Hepatocyte (in vitro differentiated cells): Measurements from ENCODE around the gene NVL. TPM values are rescaled to one million over a fixed set of nuclear protein-coding genes. Genes with fewer than 3 reads are reported as not detected.

Source experiments
- DNase-seq: peaks from one replicate; pipeline ENCODE4 v3.0.0-alpha.2; 2016; ENCODE audit warnings: low spot score
- H2AFZ ChIP-seq: fragments of 200-600 bp; sonication (generic); 2 replicates; pipeline ENCODE4 v1.6.0; 2016; ENCODE audit warnings: antibody characterized with exemption, mild to moderate bottlenecking
- H3K27ac ChIP-seq: fragments of 200-600 bp; sonication (generic); 2 replicates; pipeline ENCODE4 v1.5.1; 2016; ENCODE audit warnings: mild to moderate bottlenecking
- H3K27me3 ChIP-seq: fragments of 200-600 bp; sonication (generic); 2 replicates; pipeline ENCODE4 v1.6.1; 2016
- H3K36me3 ChIP-seq: fragments of 200-600 bp; sonication (generic); replicated peaks from 2 replicates; pipeline ENCODE4 v1.5.1; 2016; ENCODE audit warnings: low read depth; ENCODE audit not compliant: insufficient read depth
- H3K4me1 ChIP-seq: fragments of 200-600 bp; sonication (generic); 2 replicates; pipeline ENCODE4 v1.5.1; 2016; ENCODE audit warnings: mild to moderate bottlenecking, moderate library complexity; ENCODE audit not compliant: insufficient read depth
- H3K4me2 ChIP-seq: fragments of 200-600 bp; sonication (generic); 2 replicates; pipeline ENCODE4 v1.6.0; 2016
- H3K4me3 ChIP-seq: fragments of 200-600 bp; sonication (generic); 2 replicates; pipeline ENCODE4 v1.5.1; 2016; ENCODE audit warnings: mild to moderate bottlenecking
- H3K79me2 ChIP-seq: fragments of 200-600 bp; sonication (generic); 2 replicates; pipeline ENCODE4 v1.6.0; 2017; ENCODE audit warnings: mild to moderate bottlenecking
- H3K9me2 ChIP-seq: fragments of 200-600 bp; sonication (generic); replicated peaks from 2 replicates; pipeline ENCODE4 v1.6.0; 2017; ENCODE audit warnings: mild to moderate bottlenecking; ENCODE audit not compliant: insufficient read depth
- H3K9me3 ChIP-seq: fragments of 200-600 bp; sonication (generic); 2 replicates; pipeline ENCODE4 v1.5.1; 2016; ENCODE audit warnings: low read depth, mild to moderate bottlenecking
- H4K20me1 ChIP-seq: fragments of 200-600 bp; sonication (generic); 2 replicates; pipeline ENCODE4 v1.6.0; 2016; ENCODE audit warnings: mild to moderate bottlenecking; ENCODE audit not compliant: insufficient read depth, poor library complexity, severe bottlenecking
- EZH2 ChIP-seq: fragments of 200-600 bp; sonication (generic); IDR thresholded peaks from 2 replicates; pipeline ENCODE4 v1.6.1; 2016; ENCODE audit warnings: antibody characterized with exemption, mild to moderate bottlenecking, borderline replicate concordance
- EZH2phosphoT487 ChIP-seq: fragments of 200-600 bp; sonication (generic); IDR thresholded peaks from one replicate; pipeline ENCODE4 v1.6.1; 2018; ENCODE audit warnings: antibody characterized with exemption, mild to moderate bottlenecking, low read depth, moderate library complexity; ENCODE audit not compliant: unreplicated experiment, severe bottlenecking
- WGBS: methylation state at CpG from one replicate; pipeline ENCODE4 v1.1.6; 2016; ENCODE audit warnings: low lambda C conversion rate; ENCODE audit errors: missing lambda C conversion rate; 5-methylcytosine and 5-hydroxymethylcytosine counted together
- polyA plus RNA-seq: library from polyadenylated mRNA; unstranded; fragments of >200 nt; fragmentation: Nextera tagmentation; extraction: Ambion mirVana; gene quantifications from 2 replicates; pipeline ENCODE4 v1.2.1, GENCODE V29; 2016
- total RNA-seq: library from RNA; depleted of rRNA; stranded (reverse); fragments of >200 nt; gene quantifications from 2 replicates; pipeline ENCODE4 v1.2.3, GENCODE V29; 2014
- TF ChIP-seq, protein P1 (sequence below): fragments of 200-600 bp; sonication (generic); IDR thresholded peaks from 2 replicates; pipeline ENCODE4 v1.5.1; 2016; ENCODE audit warnings: antibody characterized with exemption, mild to moderate bottlenecking; ENCODE audit not compliant: poor library complexity

The NVL gene
- total and polyA plus RNA-seq, 2 experiments from 2014 or later = 15.9 to 34.7 TPM

DNA sequence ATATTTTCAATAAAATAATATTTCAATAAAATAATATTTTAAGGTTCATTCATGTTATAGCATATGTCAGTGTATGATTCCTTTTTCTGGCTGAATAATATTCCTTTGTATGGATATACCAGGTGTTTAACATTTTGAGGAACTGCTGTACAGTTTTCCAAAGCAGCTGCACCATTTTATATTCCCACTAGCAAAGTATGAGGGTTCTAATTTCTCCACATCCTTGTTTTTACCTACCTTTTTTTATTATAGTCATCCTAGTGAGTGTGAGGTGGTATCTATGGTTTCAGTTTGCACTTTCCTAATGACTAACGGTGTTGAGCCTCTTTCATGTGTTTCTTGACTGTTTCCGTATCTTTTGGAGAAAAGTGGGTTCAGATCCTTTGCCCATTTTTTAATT is 141.7 kb downstream of the NVL start:
- TF ChIP-seq, protein P1, sequence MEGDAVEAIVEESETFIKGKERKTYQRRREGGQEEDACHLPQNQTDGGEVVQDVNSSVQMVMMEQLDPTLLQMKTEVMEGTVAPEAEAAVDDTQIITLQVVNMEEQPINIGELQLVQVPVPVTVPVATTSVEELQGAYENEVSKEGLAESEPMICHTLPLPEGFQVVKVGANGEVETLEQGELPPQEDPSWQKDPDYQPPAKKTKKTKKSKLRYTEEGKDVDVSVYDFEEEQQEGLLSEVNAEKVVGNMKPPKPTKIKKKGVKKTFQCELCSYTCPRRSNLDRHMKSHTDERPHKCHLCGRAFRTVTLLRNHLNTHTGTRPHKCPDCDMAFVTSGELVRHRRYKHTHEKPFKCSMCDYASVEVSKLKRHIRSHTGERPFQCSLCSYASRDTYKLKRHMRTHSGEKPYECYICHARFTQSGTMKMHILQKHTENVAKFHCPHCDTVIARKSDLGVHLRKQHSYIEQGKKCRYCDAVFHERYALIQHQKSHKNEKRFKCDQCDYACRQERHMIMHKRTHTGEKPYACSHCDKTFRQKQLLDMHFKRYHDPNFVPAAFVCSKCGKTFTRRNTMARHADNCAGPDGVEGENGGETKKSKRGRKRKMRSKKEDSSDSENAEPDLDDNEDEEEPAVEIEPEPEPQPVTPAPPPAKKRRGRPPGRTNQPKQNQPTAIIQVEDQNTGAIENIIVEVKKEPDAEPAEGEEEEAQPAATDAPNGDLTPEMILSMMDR = no peak
- no peak for TF ChIP-seq EZH2
- TF ChIP-seq EZH2phosphoT487 = no peak

DNA sequence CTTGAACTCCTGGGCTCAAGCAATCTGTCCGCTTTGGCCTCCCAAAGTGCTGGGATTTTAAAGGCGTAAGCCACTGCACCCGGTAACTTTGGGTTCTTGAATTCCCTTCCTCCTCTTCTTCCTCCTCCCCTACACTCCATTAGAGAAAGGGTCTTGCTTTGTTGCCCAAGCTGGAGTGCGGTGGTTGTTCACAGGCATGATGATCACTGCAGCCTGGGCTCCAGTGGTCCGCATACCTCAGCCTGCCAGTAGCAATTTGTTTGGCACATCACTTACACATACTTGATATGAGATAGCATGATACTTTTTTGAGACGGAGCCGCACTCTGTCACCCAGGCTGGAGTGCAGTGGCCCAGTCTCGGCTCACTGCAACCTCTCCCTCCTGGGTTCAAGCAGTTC is 144.8 kb downstream of the NVL start:
- Histone ChIP-seq H3K36me3 (no peaks in the 10 kb centered on the region), H3K4me2 (peak overlapping the region; percentile 86), H3K9me3 (no peaks in the 10 kb centered on the region), H3K9me2 (no peaks in the 10 kb centered on the region), H3K27ac (no peak overlapping the region), H2AFZ (no peak overlapping the region), H3K27me3 (no peaks in the 10 kb centered on the region), H3K4me1 (no peaks in the 10 kb centered on the region), H4K20me1 (no peaks in the 10 kb centered on the region), H3K4me3 (no peak overlapping the region), H3K79me2 (peaks cover 66% of the 10 kb centered on the region)
- no peak for DNase-seq
- 96% methylated on average over 8 of the region's 8 CpGs for WGBS
- no peak for TF ChIP-seq EZH2phosphoT487
- no peak for TF ChIP-seq EZH2
- TF ChIP-seq, protein P1 = no peak

More for the DNA sequence above, 141.7 kb downstream of the NVL start:
- no peak overlapping the region for H3K4me2 ChIP-seq
- no peaks in the 10 kb centered on the region for H3K9me2 ChIP-seq
- H3K79me2 ChIP-seq = peaks cover 83% of the 10 kb centered on the region
- H4K20me1 ChIP-seq = no peaks in the 10 kb centered on the region
- H3K4me3 ChIP-seq = no peak overlapping the region
- no peak overlapping the region for H2AFZ ChIP-seq
- no peaks in the 10 kb centered on the region for H3K9me3 ChIP-seq
- 98% methylated on average over 2 of the region's 2 CpGs for WGBS
- H3K4me1 ChIP-seq = no peaks in the 10 kb centered on the region
- no peak overlapping the region for H3K27ac ChIP-seq
- no peaks in the 10 kb centered on the region for H3K27me3 ChIP-seq
- no peaks in the 10 kb centered on the region for H3K36me3 ChIP-seq
- DNase-seq = no peak

DNA sequence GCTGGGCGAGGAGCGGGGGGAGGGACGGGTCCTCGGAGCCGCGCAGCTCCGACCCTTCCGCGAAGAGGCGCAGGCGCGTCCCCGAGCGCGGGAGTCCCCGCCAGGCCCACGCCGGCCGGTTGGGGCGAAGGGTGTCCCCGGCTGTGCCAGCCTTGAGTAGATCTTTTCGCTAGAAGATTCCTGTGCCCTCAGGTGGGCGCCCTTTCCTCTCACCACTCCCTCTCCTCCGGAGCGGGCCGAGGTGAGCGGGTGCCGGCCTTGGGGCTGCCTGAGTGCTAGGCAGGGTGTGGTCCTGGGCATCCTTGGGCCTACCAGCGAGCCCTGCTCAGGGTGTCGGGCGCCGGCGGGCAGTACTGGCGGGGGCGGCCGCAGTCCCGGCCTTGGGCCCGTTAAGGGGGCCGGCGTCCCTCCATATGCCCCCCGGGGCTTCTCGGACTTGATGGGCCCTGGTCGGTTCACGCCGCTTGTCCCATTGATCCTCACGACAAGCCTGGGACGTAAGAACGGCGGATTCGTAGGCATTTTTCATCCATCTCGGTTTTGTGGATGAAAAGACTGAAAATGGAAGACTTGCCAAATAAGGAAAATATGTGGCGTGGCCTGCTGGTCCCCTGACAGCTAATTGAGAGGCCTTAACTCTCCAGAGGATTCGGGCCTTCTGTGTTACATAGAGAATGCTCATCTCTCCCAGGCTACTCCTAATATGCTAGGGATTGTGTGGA is 146.2 kb downstream of the NVL start:
- Histone ChIP-seq H3K79me2 (peaks cover 52% of the 10 kb centered on the region), H4K20me1 (no peaks in the 10 kb centered on the region), H3K4me1 (no peaks in the 10 kb centered on the region), H3K27ac (peak overlapping the region; percentile 98), H3K4me2 (peak overlapping the region; percentile 86), H3K36me3 (no peaks in the 10 kb centered on the region), H3K9me2 (no peaks in the 10 kb centered on the region), H2AFZ (peak overlapping the region; percentile 73), H3K27me3 (no peaks in the 10 kb centered on the region), H3K9me3 (no peaks in the 10 kb centered on the region), H3K4me3 (peak overlapping the region; percentile 99)
- under 1% methylated on average over 45 of the region's 53 CpGs for WGBS
- DNase-seq = peak; percentile 75
- TF ChIP-seq EZH2phosphoT487 = no peak
- TF ChIP-seq, protein P1 = peak; percentile 4
